GM23338 (cell line): ENCODE data around the gene LCMT1. TPM values are rescaled to one million over a fixed set of nuclear protein-coding genes. Genes with fewer than 3 reads are reported as not detected.

Experiments used
- ATAC-seq: fragments of 200-7000 bp; cut with Tn5 transposase; 3 replicates; pipeline ENCODE4 v1.9.1; 2020
- DNase-seq: peaks from one replicate; pipeline ENCODE4 v3.0.0-alpha.2; 2015; ENCODE audit warnings: low spot score
- H2AFZ ChIP-seq: fragments of 200-600 bp; sonication (generic); 2 replicates; pipeline ENCODE4 v1.8.0; 2016; ENCODE audit warnings: antibody characterized with exemption, mild to moderate bottlenecking, moderate library complexity
- H3F3A ChIP-seq: fragments of 200-600 bp; sonication (generic); replicated peaks from 2 replicates; pipeline ENCODE4 v1.8.0; 2017; ENCODE audit warnings: antibody characterized with exemption, mixed run types, low read depth
- H3K27ac ChIP-seq: fragments of 200-600 bp; sonication (generic); 2 replicates; pipeline ENCODE4 v1.6.1; 2016; ENCODE audit warnings: low read depth
- H3K27me3 ChIP-seq: fragments of 200-600 bp; sonication (generic); 2 replicates; pipeline ENCODE4 v1.8.0; 2016; ENCODE audit warnings: mild to moderate bottlenecking, mixed run types, moderate library complexity; ENCODE audit not compliant: insufficient read depth
- H3K36me3 ChIP-seq: fragments of 200-600 bp; sonication (generic); 2 replicates; pipeline ENCODE4 v1.8.0; 2016; ENCODE audit warnings: mild to moderate bottlenecking; ENCODE audit not compliant: insufficient read depth
- H3K4me1 ChIP-seq: fragments of 200-600 bp; sonication (generic); 2 replicates; pipeline ENCODE4 v1.8.0; 2016; ENCODE audit warnings: mild to moderate bottlenecking, moderate library complexity; ENCODE audit not compliant: insufficient read depth
- H3K4me2 ChIP-seq: fragments of 200-600 bp; sonication (generic); 2 replicates; pipeline ENCODE4 v1.7.1; 2017; ENCODE audit warnings: mixed run types
- H3K4me3 ChIP-seq: fragments of 200-600 bp; sonication (generic); 2 replicates; pipeline ENCODE4 v1.6.1; 2016; ENCODE audit warnings: mixed run types
- H3K79me2 ChIP-seq: fragments of 200-600 bp; sonication (generic); replicated peaks from 2 replicates; pipeline ENCODE4 v1.8.0; 2017; ENCODE audit warnings: mild to moderate bottlenecking; ENCODE audit not compliant: insufficient read depth
- H3K9me2 ChIP-seq: fragments of 200-600 bp; sonication (generic); 2 replicates; pipeline ENCODE4 v1.8.0; 2017; ENCODE audit not compliant: insufficient read depth
- H4K20me1 ChIP-seq: fragments of 200-600 bp; sonication (generic); replicated peaks from 2 replicates; pipeline ENCODE4 v1.8.0; 2017; ENCODE audit warnings: mild to moderate bottlenecking; ENCODE audit not compliant: insufficient read depth
- H3K27ac Mint-ChIP-seq: 2 replicates; pipeline ENCODE4 v1.8.0; 2020; ENCODE audit warnings: inconsistent platforms, mild to moderate bottlenecking, moderate library complexity, mixed read lengths
- H3K27me3 Mint-ChIP-seq: 3 replicates; pipeline ENCODE4 v1.8.0; 2022; ENCODE audit warnings: low read depth, mild to moderate bottlenecking, moderate library complexity, mixed read lengths, inconsistent platforms; ENCODE audit not compliant: insufficient read depth, poor library complexity
- H3K36me3 Mint-ChIP-seq: 3 replicates; pipeline ENCODE4 v1.8.0; 2021; ENCODE audit warnings: low read depth, mild to moderate bottlenecking, inconsistent platforms, moderate library complexity, mixed read lengths
- H3K4me1 Mint-ChIP-seq: 3 replicates; pipeline ENCODE4 v1.8.0; 2020; ENCODE audit warnings: mild to moderate bottlenecking, inconsistent platforms, mixed read lengths
- H3K4me3 Mint-ChIP-seq: 3 replicates; pipeline ENCODE4 v1.8.0; 2021; ENCODE audit warnings: moderate library complexity, mild to moderate bottlenecking, inconsistent platforms, mixed read lengths
- H3K9me3 Mint-ChIP-seq: 3 replicates; pipeline ENCODE4 v1.8.0; 2020; ENCODE audit warnings: moderate library complexity, mild to moderate bottlenecking, inconsistent platforms, mixed read lengths
- CREB1 ChIP-seq: fragments of 250-450 bp; sonication (Bioruptor Pico); IDR thresholded peaks from 2 replicates; pipeline ENCODE4 v1.5.0; 2020; ENCODE audit warnings: low read depth, mild to moderate bottlenecking, moderate library complexity
- EZH2phosphoT487 ChIP-seq: fragments of 200-600 bp; sonication (generic); IDR thresholded peaks from one replicate; pipeline ENCODE4 v1.8.1; 2018; ENCODE audit warnings: antibody characterized with exemption; ENCODE audit not compliant: unreplicated experiment
- JUNB ChIP-seq: IDR thresholded peaks from one replicate; pipeline ENCODE4 v1.6.1; 2016; ENCODE audit warnings: antibody characterized with exemption; ENCODE audit not compliant: unreplicated experiment
- NANOG ChIP-seq: IDR thresholded peaks from 2 replicates; pipeline ENCODE4 v1.6.1; 2016; ENCODE audit warnings: antibody characterized with exemption, borderline replicate concordance
- STAT1 ChIP-seq: IDR thresholded peaks from one replicate; pipeline ENCODE4 v1.6.1; 2016; ENCODE audit warnings: antibody characterized with exemption; ENCODE audit not compliant: unreplicated experiment
- ZNF114 ChIP-seq: fragments of 250-450 bp; sonication (Bioruptor Pico); IDR thresholded peaks from 2 replicates; pipeline ENCODE4 v1.5.0; 2020; ENCODE audit warnings: mild to moderate bottlenecking, moderate library complexity
- ZNF331 ChIP-seq: fragments of 250-450 bp; sonication (Bioruptor Pico); IDR thresholded peaks from 2 replicates; pipeline ENCODE4 v1.5.0; 2020; ENCODE audit warnings: low read depth, mild to moderate bottlenecking, moderate library complexity
- polyA plus RNA-seq: library from polyadenylated mRNA; unstranded; fragments of >200 nt; fragmentation: Nextera tagmentation; extraction: Ambion mirVana; gene quantifications from 2 replicates; pipeline ENCODE4 v1.2.1, GENCODE V29; 2016
- total RNA-seq: library from RNA; depleted of rRNA; stranded (reverse); fragments of >200 nt; shearing (Covaris generic); gene quantifications from 2 replicates; pipeline ENCODE4 v1.2.3, GENCODE V29; 2014
- TF ChIP-seq, protein P1 (sequence below): IDR thresholded peaks from 2 replicates; pipeline ENCODE4 v1.6.1; 2016; ENCODE audit warnings: antibody characterized with exemption
- TF ChIP-seq, protein P2 (sequence below): fragments of 250-450 bp; sonication (Bioruptor Pico); IDR thresholded peaks from 2 replicates; pipeline ENCODE4 v1.5.0; 2020; ENCODE audit warnings: mild to moderate bottlenecking, moderate library complexity
- TF ChIP-seq, protein P3 (sequence below), 2 experiments: fragments of 200-600 bp in 1 of 2; sonication (generic) in 1 of 2; conservative IDR thresholded peaks; 2 replicates each; pipeline versions ENCODE4 v1.5.1 to v1.6.1; 2016 to 2017; ENCODE audit warnings: antibody characterized with exemption in 2 of 2, low read depth in 2 of 2, mild to moderate bottlenecking in 2 of 2, moderate library complexity in 1 of 2
- TF ChIP-seq, protein P4 (sequence below): IDR thresholded peaks from one replicate; pipeline ENCODE4 v1.6.1; 2018; ENCODE audit warnings: antibody characterized with exemption; ENCODE audit not compliant: unreplicated experiment

Gene LCMT1
- total and polyA plus RNA-seq, 2 experiments from 2014 or later, result 56.2 to 84.6 TPM

DNA sequence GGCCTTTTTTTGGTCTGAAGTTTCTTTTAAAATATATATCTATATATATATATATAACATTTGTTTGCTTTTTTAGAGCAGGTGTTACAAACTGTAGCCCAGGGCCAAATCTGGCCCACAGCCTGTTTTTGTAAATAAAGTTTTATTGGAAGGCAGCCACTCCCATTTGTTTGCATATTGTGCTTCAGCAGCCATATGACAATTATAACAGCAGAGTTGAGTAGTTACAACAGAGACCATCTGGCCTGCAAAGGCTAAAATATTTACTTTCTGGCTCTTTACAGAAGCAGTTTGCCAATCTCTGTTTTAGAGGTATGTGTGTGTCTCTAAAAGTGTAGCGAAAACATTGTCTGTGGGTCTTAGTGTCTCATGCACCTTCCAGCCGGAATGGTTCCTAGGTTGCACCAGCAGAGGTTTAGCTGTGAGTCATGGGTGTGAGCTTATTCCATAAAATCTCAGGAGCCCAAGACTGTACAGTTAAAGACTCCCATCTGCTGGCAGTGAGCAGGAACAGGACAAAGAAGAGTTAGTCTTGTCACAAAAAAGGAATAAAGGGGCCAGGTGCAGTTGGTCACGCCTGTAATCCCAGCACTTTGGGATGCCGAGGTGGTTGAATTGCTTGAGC lies 23.8 kb downstream of the LCMT1 start:
- Histone ChIP-seq H3K9me2 (no peaks in the 10 kb centered on the region), H3K27me3 (no peaks in the 10 kb centered on the region), H3K4me3 (no peak overlapping the region), H2AFZ (no peak overlapping the region), H3K27ac (no peak overlapping the region), H3K4me1 (no peaks in the 10 kb centered on the region), H3F3A (no peaks in the 10 kb centered on the region), H3K4me2 (no peak overlapping the region), H3K36me3 (peaks cover 15% of the 10 kb centered on the region; the same call in 1 of the 2 replicates), H3K79me2 (no peaks in the 10 kb centered on the region), H4K20me1 (peaks cover 8% of the 10 kb centered on the region; the same call in 1 of the 2 replicates)
- peaks cover 39% of the 10 kb centered on the region for H3K36me3 Mint-ChIP-seq
- TF ChIP-seq, protein P1, sequence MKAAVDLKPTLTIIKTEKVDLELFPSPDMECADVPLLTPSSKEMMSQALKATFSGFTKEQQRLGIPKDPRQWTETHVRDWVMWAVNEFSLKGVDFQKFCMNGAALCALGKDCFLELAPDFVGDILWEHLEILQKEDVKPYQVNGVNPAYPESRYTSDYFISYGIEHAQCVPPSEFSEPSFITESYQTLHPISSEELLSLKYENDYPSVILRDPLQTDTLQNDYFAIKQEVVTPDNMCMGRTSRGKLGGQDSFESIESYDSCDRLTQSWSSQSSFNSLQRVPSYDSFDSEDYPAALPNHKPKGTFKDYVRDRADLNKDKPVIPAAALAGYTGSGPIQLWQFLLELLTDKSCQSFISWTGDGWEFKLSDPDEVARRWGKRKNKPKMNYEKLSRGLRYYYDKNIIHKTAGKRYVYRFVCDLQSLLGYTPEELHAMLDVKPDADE, result no peak
- TF ChIP-seq STAT1 (no peak), EZH2phosphoT487 (no peak), CREB1 (CRISPR knock-in tag) (no peak), ZNF331 (CRISPR knock-in tag) (no peak), JUNB (no peak), ZNF114 (CRISPR knock-in tag) (no peak), NANOG (no peak)
- TF ChIP-seq, protein P2, sequence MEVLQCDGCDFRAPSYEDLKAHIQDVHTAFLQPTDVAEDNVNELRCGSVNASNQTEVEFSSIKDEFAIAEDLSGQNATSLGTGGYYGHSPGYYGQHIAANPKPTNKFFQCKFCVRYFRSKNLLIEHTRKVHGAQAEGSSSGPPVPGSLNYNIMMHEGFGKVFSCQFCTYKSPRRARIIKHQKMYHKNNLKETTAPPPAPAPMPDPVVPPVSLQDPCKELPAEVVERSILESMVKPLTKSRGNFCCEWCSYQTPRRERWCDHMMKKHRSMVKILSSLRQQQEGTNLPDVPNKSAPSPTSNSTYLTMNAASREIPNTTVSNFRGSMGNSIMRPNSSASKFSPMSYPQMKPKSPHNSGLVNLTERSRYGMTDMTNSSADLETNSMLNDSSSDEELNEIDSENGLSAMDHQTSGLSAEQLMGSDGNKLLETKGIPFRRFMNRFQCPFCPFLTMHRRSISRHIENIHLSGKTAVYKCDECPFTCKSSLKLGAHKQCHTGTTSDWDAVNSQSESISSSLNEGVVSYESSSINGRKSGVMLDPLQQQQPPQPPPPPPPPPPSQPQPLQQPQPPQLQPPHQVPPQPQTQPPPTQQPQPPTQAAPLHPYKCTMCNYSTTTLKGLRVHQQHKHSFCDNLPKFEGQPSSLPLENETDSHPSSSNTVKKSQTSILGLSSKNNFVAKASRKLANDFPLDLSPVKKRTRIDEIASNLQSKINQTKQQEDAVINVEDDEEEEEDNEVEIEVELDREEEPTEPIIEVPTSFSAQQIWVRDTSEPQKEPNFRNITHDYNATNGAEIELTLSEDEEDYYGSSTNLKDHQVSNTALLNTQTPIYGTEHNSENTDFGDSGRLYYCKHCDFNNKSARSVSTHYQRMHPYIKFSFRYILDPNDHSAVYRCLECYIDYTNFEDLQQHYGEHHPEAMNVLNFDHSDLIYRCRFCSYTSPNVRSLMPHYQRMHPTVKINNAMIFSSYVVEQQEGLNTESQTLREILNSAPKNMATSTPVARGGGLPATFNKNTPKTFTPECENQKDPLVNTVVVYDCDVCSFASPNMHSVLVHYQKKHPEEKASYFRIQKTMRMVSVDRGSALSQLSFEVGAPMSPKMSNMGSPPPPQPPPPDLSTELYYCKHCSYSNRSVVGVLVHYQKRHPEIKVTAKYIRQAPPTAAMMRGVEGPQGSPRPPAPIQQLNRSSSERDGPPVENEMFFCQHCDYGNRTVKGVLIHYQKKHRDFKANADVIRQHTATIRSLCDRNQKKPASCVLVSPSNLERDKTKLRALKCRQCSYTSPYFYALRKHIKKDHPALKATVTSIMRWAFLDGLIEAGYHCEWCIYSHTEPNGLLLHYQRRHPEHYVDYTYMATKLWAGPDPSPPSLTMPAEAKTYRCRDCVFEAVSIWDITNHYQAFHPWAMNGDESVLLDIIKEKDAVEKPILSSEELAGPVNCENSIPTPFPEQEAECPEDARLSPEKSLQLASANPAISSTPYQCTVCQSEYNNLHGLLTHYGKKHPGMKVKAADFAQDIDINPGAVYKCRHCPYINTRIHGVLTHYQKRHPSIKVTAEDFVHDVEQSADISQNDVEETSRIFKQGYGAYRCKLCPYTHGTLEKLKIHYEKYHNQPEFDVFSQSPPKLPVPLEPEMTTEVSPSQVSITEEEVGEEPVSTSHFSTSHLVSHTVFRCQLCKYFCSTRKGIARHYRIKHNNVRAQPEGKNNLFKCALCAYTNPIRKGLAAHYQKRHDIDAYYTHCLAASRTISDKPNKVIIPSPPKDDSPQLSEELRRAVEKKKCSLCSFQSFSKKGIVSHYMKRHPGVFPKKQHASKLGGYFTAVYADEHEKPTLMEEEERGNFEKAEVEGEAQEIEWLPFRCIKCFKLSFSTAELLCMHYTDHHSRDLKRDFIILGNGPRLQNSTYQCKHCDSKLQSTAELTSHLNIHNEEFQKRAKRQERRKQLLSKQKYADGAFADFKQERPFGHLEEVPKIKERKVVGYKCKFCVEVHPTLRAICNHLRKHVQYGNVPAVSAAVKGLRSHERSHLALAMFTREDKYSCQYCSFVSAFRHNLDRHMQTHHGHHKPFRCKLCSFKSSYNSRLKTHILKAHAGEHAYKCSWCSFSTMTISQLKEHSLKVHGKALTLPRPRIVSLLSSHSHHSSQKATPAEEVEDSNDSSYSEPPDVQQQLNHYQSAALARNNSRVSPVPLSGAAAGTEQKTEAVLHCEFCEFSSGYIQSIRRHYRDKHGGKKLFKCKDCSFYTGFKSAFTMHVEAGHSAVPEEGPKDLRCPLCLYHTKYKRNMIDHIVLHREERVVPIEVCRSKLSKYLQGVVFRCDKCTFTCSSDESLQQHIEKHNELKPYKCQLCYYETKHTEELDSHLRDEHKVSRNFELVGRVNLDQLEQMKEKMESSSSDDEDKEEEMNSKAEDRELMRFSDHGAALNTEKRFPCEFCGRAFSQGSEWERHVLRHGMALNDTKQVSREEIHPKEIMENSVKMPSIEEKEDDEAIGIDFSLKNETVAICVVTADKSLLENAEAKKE (CRISPR knock-in tag), result no peak
- TF ChIP-seq, protein P3, sequence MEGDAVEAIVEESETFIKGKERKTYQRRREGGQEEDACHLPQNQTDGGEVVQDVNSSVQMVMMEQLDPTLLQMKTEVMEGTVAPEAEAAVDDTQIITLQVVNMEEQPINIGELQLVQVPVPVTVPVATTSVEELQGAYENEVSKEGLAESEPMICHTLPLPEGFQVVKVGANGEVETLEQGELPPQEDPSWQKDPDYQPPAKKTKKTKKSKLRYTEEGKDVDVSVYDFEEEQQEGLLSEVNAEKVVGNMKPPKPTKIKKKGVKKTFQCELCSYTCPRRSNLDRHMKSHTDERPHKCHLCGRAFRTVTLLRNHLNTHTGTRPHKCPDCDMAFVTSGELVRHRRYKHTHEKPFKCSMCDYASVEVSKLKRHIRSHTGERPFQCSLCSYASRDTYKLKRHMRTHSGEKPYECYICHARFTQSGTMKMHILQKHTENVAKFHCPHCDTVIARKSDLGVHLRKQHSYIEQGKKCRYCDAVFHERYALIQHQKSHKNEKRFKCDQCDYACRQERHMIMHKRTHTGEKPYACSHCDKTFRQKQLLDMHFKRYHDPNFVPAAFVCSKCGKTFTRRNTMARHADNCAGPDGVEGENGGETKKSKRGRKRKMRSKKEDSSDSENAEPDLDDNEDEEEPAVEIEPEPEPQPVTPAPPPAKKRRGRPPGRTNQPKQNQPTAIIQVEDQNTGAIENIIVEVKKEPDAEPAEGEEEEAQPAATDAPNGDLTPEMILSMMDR (conservative IDR thresholded peaks at IDR 0.05; ENCODE audit: low read depth in 2 of 2), result no peak
- TF ChIP-seq, protein P4, sequence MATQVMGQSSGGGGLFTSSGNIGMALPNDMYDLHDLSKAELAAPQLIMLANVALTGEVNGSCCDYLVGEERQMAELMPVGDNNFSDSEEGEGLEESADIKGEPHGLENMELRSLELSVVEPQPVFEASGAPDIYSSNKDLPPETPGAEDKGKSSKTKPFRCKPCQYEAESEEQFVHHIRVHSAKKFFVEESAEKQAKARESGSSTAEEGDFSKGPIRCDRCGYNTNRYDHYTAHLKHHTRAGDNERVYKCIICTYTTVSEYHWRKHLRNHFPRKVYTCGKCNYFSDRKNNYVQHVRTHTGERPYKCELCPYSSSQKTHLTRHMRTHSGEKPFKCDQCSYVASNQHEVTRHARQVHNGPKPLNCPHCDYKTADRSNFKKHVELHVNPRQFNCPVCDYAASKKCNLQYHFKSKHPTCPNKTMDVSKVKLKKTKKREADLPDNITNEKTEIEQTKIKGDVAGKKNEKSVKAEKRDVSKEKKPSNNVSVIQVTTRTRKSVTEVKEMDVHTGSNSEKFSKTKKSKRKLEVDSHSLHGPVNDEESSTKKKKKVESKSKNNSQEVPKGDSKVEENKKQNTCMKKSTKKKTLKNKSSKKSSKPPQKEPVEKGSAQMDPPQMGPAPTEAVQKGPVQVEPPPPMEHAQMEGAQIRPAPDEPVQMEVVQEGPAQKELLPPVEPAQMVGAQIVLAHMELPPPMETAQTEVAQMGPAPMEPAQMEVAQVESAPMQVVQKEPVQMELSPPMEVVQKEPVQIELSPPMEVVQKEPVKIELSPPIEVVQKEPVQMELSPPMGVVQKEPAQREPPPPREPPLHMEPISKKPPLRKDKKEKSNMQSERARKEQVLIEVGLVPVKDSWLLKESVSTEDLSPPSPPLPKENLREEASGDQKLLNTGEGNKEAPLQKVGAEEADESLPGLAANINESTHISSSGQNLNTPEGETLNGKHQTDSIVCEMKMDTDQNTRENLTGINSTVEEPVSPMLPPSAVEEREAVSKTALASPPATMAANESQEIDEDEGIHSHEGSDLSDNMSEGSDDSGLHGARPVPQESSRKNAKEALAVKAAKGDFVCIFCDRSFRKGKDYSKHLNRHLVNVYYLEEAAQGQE, result no peak
- no peaks in the 10 kb centered on the region for H3K4me1 Mint-ChIP-seq
- no peak overlapping the region for H3K27ac Mint-ChIP-seq
- H3K9me3 Mint-ChIP-seq, result no peaks in the 10 kb centered on the region
- H3K27me3 Mint-ChIP-seq, result peaks cover 8% of the 10 kb centered on the region
- ATAC-seq (no peak), DNase-seq (no peak)
- no peak overlapping the region for H3K4me3 Mint-ChIP-seq
